NT2/D1 (cell line): ENCODE results near the gene CHD1L.
"Not testable (repeated sequence)": the region's sequence is repeated elsewhere in the genome, so short reads cannot be mapped to it uniquely, and the experiment has no call there.

ENCODE experiments used
- YY1 ChIP-seq: IDR thresholded peaks from 2 replicates; pipeline ENCODE4 v1.6.1; 2011; ENCODE audit not compliant: insufficient read length, insufficient read depth
- ZNF274 ChIP-seq: IDR thresholded peaks from 2 replicates; pipeline ENCODE4 v1.6.1; 2011; ENCODE audit warnings: mild to moderate bottlenecking, low read depth, low read length

DNA sequence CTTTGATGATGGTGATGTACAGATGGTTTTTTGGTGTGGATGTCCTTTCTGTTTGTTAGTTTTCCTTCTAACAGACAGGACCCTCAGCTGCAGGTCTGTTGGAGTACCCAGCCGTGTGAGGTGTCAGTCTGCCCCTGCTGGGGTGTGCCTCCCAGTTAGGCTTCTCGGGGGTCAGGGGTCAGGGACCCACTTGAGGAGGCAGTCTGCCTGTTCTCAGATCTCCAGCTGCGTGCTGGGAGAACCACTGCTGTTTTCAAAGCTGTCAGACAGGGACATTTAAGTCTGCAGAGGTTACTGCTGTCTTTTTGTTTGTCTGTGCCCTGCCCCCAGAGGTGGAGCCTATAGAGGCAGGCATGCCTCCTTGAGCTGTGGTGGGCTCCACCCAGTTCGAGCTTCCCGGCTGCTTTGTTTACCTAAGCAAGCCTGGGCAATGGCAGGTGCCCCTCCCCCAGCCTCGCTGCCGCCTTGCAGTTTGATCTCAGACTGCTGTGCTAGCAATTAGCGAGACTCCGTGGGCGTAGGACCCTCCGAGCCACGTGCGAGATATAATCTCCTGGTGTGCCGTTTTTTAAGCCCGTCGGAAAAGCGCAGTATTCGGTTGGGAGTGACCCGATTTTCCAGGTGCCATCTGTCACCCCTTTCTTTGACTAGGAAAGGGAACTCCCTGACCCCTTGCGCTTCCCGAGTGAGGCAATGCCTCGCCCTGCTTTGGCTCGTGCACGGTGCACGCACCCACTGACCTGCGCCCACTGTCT is 84.6 kb downstream of the CHD1L start:
- not testable (repeated sequence) for TF ChIP-seq ZNF274, YY1
